Femur (tissue), 1 donor: ENCODE measurements around the gene CBX8.

Source experiments
- DNase-seq: peaks from one replicate; pipeline ENCODE4 v3.0.0-alpha.2; 2017

Gene CBX8

GRCh38 chr17:79834565-79835469, 37.9 kb upstream of the CBX8 start:
- peak; percentile 39 for DNase-seq

GRCh38 chr17:79833744-79834564, 37.1 kb upstream of the CBX8 start:
- DNase-seq = peak; percentile 20

GRCh38 chr17:79833110-79833450, 36.2 kb upstream of the CBX8 start:
- DNase-seq = no peak

- peak; percentile 37 for DNase-seq
Measured at GRCh38 chr17:79832218-79833109, 35.6 kb upstream of the CBX8 start.

- peak; percentile 77 for DNase-seq
Measured at GRCh38 chr17:79831265-79832217, 34.7 kb upstream of the CBX8 start.

GRCh38 chr17:79830763-79831264, 33.9 kb upstream of the CBX8 start:
- peak; percentile 17 for DNase-seq

- DNase-seq = no peak
Measured at GRCh38 chr17:79830303-79830702, 33.4 kb upstream of the CBX8 start.

GRCh38 chr17:79829457-79829856, 32.6 kb upstream of the CBX8 start:
- no peak for DNase-seq

GRCh38 chr17:79829004-79829403, 32.1 kb upstream of the CBX8 start:
- peak; percentile 7 for DNase-seq

GRCh38 chr17:79826841-79827578, 30.1 kb upstream of the CBX8 start:
- no peak for DNase-seq

GRCh38 chr17:79826204-79826680, 29.4 kb upstream of the CBX8 start:
- DNase-seq = peak; percentile 38

- DNase-seq = no peak
Measured at GRCh38 chr17:79825580-79825921, 28.7 kb upstream of the CBX8 start.

GRCh38 chr17:79824893-79825579, 28.2 kb upstream of the CBX8 start:
- no peak for DNase-seq

- DNase-seq = no peak
Measured at GRCh38 chr17:79824234-79824633, 27.4 kb upstream of the CBX8 start.

GRCh38 chr17:79822583-79823124, 25.8 kb upstream of the CBX8 start:
- DNase-seq = no peak

GRCh38 chr17:79821331-79822095, 24.6 kb upstream of the CBX8 start:
- DNase-seq = no peak

- DNase-seq = no peak
Measured at GRCh38 chr17:79820959-79821330, 24.1 kb upstream of the CBX8 start.

- DNase-seq = no peak
Measured at GRCh38 chr17:79819534-79820276, 22.8 kb upstream of the CBX8 start.
